ENCODE results near the gene CNOT1. TPM values are rescaled to one million over a fixed set of nuclear protein-coding genes. Genes with fewer than 3 reads are reported as not detected.
"Not testable (repeated sequence)": the region's sequence is repeated elsewhere in the genome, so short reads cannot be mapped to it uniquely, and the experiment has no call there.

The CNOT1 gene
- polyA plus RNA-seq, 1 donor (not counting 4 experiments of a cell fraction or from before 2014, with no cell fraction given), result 163 TPM

DNA sequence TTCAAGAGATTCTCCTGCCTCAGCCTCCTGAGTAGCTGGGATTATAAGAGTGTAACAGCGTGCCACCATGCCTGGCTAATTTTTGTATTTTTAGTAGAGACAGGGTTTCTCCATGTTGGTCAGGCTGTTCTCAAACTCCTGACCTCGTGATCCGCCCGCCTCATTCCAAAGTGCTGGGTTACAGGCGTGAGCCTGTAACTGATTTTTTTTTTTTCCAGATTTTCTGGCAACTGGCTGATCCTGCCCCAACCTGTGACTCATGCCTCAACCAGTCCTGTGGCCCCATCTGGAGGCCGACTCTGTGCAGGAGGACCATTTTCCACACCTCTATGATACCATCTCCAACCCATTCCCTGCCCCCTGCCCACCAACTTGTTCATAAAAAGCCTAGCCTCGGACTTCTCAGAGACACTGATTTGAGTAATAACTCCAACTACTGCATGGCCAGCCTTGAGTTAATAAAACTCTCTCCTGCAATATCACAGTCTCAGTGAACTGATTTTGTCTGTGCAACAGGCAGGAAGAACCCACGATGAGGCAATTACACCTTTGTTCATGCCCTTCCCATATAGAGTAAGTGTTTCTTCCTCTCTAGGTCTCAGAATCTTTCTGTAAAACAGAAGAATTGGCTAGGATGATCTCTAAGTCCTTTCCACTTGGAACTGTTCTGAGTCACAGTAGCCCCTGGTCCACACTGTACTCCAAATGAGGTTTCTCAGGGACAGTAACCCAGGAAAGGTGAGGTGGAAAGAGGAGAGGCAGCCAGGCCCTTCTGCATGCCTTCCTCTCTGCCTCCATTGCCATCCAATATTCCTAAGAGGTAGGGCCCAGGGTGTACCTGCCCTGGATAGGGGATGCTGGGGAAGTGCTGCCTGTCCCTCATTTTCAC, 8.8 kb upstream of the CNOT1 start:
- FAIRE-seq (peak; percentile 41), DNase-seq (ENCODE audit: low read depth, low spot score) (peak; percentile 69)
- H3K9me3 ChIP-seq (ENCODE audit: control insufficient read depth, low read depth, low read length), result no peaks in the 10 kb centered on the region
- peak overlapping the region; percentile 24 for H2AFZ ChIP-seq (ENCODE audit: control insufficient read depth, low read length)
- TF ChIP-seq, protein P1, sequence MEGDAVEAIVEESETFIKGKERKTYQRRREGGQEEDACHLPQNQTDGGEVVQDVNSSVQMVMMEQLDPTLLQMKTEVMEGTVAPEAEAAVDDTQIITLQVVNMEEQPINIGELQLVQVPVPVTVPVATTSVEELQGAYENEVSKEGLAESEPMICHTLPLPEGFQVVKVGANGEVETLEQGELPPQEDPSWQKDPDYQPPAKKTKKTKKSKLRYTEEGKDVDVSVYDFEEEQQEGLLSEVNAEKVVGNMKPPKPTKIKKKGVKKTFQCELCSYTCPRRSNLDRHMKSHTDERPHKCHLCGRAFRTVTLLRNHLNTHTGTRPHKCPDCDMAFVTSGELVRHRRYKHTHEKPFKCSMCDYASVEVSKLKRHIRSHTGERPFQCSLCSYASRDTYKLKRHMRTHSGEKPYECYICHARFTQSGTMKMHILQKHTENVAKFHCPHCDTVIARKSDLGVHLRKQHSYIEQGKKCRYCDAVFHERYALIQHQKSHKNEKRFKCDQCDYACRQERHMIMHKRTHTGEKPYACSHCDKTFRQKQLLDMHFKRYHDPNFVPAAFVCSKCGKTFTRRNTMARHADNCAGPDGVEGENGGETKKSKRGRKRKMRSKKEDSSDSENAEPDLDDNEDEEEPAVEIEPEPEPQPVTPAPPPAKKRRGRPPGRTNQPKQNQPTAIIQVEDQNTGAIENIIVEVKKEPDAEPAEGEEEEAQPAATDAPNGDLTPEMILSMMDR (optimal IDR thresholded peaks at IDR 0.05 in 1 of 3, IDR thresholded peaks at IDR 0.05 in 1 of 3, conservative IDR thresholded peaks at IDR 0.05 in 1 of 3; ENCODE audit: extremely low read depth in 1 of 3, insufficient read depth in 2 of 3, low read length in 3 of 3), result peak; percentile 41 to 86 (median 48)
- TF ChIP-seq EZH2 (IDR thresholded peaks at IDR 0.05; ENCODE audit: low read length), result no peak
- H3K4me1 ChIP-seq (ENCODE audit: control insufficient read depth, extremely low read depth, insufficient read depth, low read length), result peaks cover 5% of the 10 kb centered on the region
- peak overlapping the region; percentile 11 for H3K4me2 ChIP-seq (ENCODE audit: control insufficient read depth, extremely low read depth, insufficient read depth, low read depth, low read length)
- no peaks in the 10 kb centered on the region for H3K27me3 ChIP-seq (ENCODE audit: control insufficient read depth, extremely low read depth, insufficient read depth, low read length)
- H3K9me1 ChIP-seq (ENCODE audit: control insufficient read depth, extremely low read depth, insufficient read depth, low read length), result no peaks in the 10 kb centered on the region
- no peak overlapping the region for H3K4me3 ChIP-seq (ENCODE audit: control insufficient read depth in 2 of 3, extremely low read depth in 1 of 3, insufficient read depth in 2 of 3, low read depth in 1 of 3, low read length in 3 of 3)
- dilution Hi-C loops (cut with MboI; ENCODE audit: extremely low pct_ligation_motif_present, low sequenced_read_pairs), result no loop called here
- H3K36me3 ChIP-seq (ENCODE audit: control insufficient read depth in 2 of 2, extremely low read depth in 1 of 2, insufficient read depth in 2 of 2, low read length in 2 of 2), result no peaks in the 10 kb centered on the region
- no peaks in the 10 kb centered on the region for H3K79me2 ChIP-seq (ENCODE audit: control insufficient read depth, insufficient read depth, low read length)
- H3K9ac ChIP-seq (ENCODE audit: control insufficient read depth, extremely low read depth, insufficient read depth, low read length), result no peak overlapping the region
- H4K20me1 ChIP-seq (ENCODE audit: control insufficient read depth, extremely low read depth, insufficient read depth, low read length), result no peaks in the 10 kb centered on the region
- H3K27ac ChIP-seq (ENCODE audit: control insufficient read depth, insufficient read depth, low read length), result no peak overlapping the region

DNA sequence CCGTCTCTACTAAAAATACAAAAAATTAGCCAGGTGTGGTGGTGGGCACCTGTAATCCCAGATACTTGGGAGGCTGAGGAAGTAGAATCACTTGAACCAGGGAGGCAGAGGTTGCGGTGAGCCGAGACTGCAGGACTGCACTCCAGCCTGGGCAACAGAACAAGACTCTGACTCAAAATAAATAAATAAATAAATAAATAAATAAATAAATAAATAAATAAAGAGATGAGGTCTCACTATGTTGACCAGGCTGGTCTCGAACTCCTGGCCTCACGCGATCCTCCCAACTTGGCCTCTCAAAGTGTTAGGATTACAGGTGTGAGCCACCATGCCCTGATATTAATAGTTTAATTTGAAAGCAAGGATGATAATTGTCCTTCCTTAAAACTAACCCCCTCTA, 7.4 kb upstream of the CNOT1 start:
- H3K4me3 ChIP-seq (ENCODE audit: control insufficient read depth in 2 of 3, extremely low read depth in 1 of 3, insufficient read depth in 2 of 3, low read depth in 1 of 3, low read length in 3 of 3); H3K9me3 ChIP-seq (ENCODE audit: control insufficient read depth, low read depth, low read length); dilution Hi-C loops (cut with MboI; ENCODE audit: extremely low pct_ligation_motif_present, low sequenced_read_pairs); H3K4me2 ChIP-seq (ENCODE audit: control insufficient read depth, extremely low read depth, insufficient read depth, low read depth, low read length); H3K79me2 ChIP-seq (ENCODE audit: control insufficient read depth, insufficient read depth, low read length); H2AFZ ChIP-seq (ENCODE audit: control insufficient read depth, low read length); H3K4me1 ChIP-seq (ENCODE audit: control insufficient read depth, extremely low read depth, insufficient read depth, low read length); H4K20me1 ChIP-seq (ENCODE audit: control insufficient read depth, extremely low read depth, insufficient read depth, low read length); FAIRE-seq; DNase-seq (ENCODE audit: low read depth, low spot score); H3K9ac ChIP-seq (ENCODE audit: control insufficient read depth, extremely low read depth, insufficient read depth, low read length); H3K27me3 ChIP-seq (ENCODE audit: control insufficient read depth, extremely low read depth, insufficient read depth, low read length); H3K27ac ChIP-seq (ENCODE audit: control insufficient read depth, insufficient read depth, low read length); H3K36me3 ChIP-seq (ENCODE audit: control insufficient read depth in 2 of 2, extremely low read depth in 1 of 2, insufficient read depth in 2 of 2, low read length in 2 of 2); H3K9me1 ChIP-seq (ENCODE audit: control insufficient read depth, extremely low read depth, insufficient read depth, low read length): not testable (repeated sequence)

Measured in keratinocyte (primary cell).